ENCODE results near the gene CTDSP2.

The CTDSP2 gene

DNA sequence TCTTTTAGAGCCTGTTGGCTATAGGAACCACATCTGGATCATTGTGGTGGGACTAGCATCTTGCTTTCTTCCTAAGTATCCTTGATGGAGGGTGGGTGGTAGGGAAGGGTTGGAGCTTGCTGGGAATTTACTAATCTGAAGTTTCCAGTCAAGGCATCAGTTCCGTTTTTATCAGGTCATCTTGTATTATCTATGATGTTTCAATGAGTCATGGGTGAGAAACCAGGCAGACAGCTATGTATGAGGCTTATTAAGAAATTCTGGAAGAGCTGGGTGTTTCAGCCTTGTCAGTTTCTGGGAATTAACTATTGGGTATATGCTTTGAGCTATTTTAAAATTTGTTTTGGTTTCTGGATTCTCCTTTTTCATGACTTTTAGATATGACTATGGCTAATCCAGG lies 52.6 kb downstream of the CTDSP2 start:
- no peak for TF ChIP-seq JUND (IDR thresholded peaks at IDR 0.05; ENCODE audit: low read depth)
- in situ Hi-C loops (cut with HindIII; ENCODE audit: low pct_unique_long_range_greater_than_20kb, low sequenced_read_pairs), result no loop called here
- no peak for DNase-seq (ENCODE audit: low read depth in 1 of 2, low spot score in 1 of 2)

DNA sequence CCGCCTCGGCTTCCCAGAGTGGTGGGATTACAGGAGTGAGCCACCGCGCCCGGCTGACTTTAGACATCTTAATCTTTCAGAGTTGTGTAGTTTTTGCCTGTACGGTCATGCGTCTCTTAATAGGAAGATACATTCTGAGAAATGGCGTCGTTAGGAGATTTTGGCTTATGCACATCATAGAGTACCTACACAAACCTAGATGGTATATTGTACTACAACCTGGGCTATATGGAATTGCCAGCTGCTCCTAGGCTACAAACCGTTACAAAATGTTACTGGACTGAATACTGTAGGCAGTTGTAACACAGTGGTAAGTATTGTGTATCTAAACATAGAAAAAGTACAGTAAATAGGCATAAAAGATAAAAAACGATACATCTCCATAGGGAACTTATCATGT lies 62.7 kb downstream of the CTDSP2 start:
- no peak for TF ChIP-seq JUND (IDR thresholded peaks at IDR 0.05; ENCODE audit: low read depth)
- in situ Hi-C loops (cut with HindIII; ENCODE audit: low pct_unique_long_range_greater_than_20kb, low sequenced_read_pairs), result no loop called here
- no peak for DNase-seq (ENCODE audit: low read depth in 1 of 2, low spot score in 1 of 2)

GRCh38 chr12:57783466-57783801 lies 63.1 kb downstream of the CTDSP2 start:
- in situ Hi-C loops (cut with HindIII; ENCODE audit: low pct_unique_long_range_greater_than_20kb, low sequenced_read_pairs), result no loop called here
- DNase-seq (ENCODE audit: low read depth in 1 of 2, low spot score in 1 of 2), result no peak
- no peak for TF ChIP-seq JUND (IDR thresholded peaks at IDR 0.05; ENCODE audit: low read depth)

DNA sequence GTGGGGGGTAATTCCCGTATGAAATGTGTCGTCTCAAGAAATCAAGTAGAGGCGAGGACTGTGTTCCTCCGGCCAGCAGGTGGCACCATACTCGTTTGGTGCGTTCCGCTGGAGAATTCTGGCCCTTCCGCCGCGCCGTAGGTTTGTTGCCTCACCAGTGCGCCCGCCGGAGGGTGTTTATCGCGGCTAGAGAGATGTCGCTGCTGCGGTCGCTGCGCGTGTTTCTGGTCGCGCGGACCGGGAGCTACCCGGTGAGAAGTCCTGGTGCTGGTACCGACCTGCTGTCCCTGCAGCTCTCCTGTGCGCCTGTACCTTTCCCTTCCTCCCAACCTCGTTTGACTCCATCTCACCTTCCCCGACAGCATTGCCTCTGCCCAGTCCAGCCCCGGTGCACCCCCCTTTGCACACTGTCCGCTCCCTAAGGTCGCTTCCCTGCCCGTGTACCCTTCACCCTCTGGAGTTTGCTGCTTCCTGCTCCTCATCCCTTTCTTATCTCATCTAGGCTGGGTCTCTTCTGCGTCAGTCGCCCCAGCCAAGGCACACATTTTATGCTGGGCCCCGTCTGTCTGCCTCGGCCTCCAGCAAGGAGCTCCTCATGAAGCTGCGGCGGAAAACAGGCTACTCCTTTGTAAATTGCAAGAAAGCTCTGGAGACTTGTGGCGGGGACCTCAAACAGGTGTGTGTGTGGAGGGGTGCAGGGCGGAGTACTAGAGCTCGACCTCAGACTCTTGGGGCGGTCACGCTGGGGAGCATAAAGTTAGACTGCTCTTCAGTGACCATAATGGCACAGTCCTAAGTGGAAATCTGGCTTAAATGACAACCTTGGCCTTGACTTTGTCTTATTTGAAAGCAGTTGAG lies 63.7 kb downstream of the CTDSP2 start, which contains the start of gene TSFM:
TSFM (plus strand) TSS at position 180 of the 858 bp plus-strand sequence; CDS start at position 195, 15 bp downstream.
- in situ Hi-C loops (cut with HindIII; ENCODE audit: low pct_unique_long_range_greater_than_20kb, low sequenced_read_pairs), result no loop called here
- no peak for TF ChIP-seq JUND (IDR thresholded peaks at IDR 0.05; ENCODE audit: low read depth)
- peak; percentile 72 to 98 for DNase-seq (ENCODE audit: low read depth in 1 of 2, low spot score in 1 of 2)

- no peak for DNase-seq (ENCODE audit: low read depth in 1 of 2, low spot score in 1 of 2)
- TF ChIP-seq JUND (IDR thresholded peaks at IDR 0.05; ENCODE audit: low read depth), result no peak
- in situ Hi-C loops (cut with HindIII; ENCODE audit: low pct_unique_long_range_greater_than_20kb, low sequenced_read_pairs), result no loop called here
Measured at GRCh38 chr12:57782243-57782607, 64.3 kb downstream of the CTDSP2 start.

- TF ChIP-seq JUND (IDR thresholded peaks at IDR 0.05; ENCODE audit: low read depth), result no peak
- DNase-seq (ENCODE audit: low read depth in 1 of 2, low spot score in 1 of 2), result no peak
- in situ Hi-C loops (cut with HindIII; ENCODE audit: low pct_unique_long_range_greater_than_20kb, low sequenced_read_pairs), result no loop called here
Measured at GRCh38 chr12:57781801-57782200, 64.7 kb downstream of the CTDSP2 start.

DNA sequence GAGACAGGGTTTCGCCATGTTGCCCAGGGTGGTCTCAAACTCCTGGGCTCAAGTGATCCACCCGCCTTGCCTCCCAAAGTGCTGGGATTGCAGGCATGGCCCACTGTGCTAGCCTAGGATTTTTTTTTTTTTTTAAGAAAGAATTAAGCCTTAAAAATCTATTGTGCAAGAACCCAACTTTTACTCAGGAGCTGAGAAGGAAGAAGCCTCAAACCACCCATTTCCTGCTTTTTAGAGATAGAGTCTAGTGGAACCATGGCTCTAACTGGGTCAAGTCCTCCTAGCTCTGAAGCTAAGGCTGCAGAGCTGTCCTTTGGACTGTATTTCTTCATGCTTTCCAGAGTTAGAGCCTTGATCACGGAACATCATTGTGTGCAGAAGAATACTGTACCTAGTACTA lies 65.3 kb downstream of the CTDSP2 start:
- in situ Hi-C loops (cut with HindIII; ENCODE audit: low pct_unique_long_range_greater_than_20kb, low sequenced_read_pairs), result no loop called here
- no peak for TF ChIP-seq JUND (IDR thresholded peaks at IDR 0.05; ENCODE audit: low read depth)
- DNase-seq (ENCODE audit: low read depth in 1 of 2, low spot score in 1 of 2), result no peak

DNA sequence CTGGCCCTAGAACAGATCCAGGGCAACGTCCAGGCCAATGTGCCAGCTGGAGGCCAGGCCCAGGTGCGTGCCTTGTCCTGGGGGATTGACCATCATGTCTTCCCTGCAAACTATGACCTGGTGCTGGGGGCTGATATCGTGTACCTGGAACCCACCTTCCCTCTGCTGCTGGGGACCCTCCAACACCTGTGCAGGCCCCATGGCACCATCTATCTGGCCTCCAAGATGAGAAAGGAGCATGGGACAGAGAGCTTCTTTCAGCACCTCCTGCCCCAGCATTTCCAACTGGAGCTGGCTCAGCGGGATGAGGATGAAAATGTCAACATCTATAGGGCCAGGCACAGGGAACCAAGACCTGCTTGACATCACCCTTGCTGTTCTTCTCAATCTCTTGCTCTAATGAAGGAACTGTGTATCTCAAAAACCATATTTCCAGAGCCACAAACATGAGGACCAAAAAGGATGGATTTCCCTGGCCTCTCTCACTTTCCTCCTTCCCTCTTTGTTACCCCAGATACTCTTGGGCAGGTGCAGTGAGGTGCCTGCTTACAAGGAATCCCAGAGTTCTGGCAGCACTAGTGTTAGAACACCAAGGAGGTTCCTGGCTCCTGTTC lies 66.1 kb downstream of the CTDSP2 start:
- in situ Hi-C loops (cut with HindIII; ENCODE audit: low pct_unique_long_range_greater_than_20kb, low sequenced_read_pairs), result no loop called here
- TF ChIP-seq JUND (IDR thresholded peaks at IDR 0.05; ENCODE audit: low read depth), result no peak
- no peak for DNase-seq (ENCODE audit: low read depth in 1 of 2, low spot score in 1 of 2)

GRCh38 chr12:57779736-57780135 lies 66.8 kb downstream of the CTDSP2 start:
- TF ChIP-seq JUND (IDR thresholded peaks at IDR 0.05; ENCODE audit: low read depth), result no peak
- no peak for DNase-seq (ENCODE audit: low read depth in 1 of 2, low spot score in 1 of 2)
- in situ Hi-C loops (cut with HindIII; ENCODE audit: low pct_unique_long_range_greater_than_20kb, low sequenced_read_pairs), result no loop called here

DNA sequence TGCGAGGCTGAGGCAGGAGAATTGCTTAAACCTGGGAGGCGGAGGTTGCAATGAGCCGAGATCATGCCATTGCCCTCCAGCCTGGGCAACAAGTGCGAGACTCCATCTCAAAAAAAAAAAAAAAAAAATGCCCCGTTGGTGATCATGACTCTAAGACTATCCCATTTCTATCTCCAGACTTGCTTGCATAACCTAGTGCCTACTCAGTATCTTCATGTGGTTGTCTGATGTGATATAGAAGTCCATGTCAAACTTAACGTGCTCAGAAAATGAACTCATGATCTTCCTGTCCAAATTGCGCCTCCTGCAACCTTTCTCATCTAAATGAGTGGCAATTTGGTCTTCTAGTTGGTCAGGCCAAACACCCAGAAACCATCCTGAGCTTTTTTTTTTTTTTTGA lies 68.6 kb downstream of the CTDSP2 start:
- no peak for TF ChIP-seq JUND (IDR thresholded peaks at IDR 0.05; ENCODE audit: low read depth)
- no peak for DNase-seq (ENCODE audit: low read depth in 1 of 2, low spot score in 1 of 2)

GRCh38 chr12:57777367-57777766 lies 69.2 kb downstream of the CTDSP2 start:
- no peak for TF ChIP-seq JUND (IDR thresholded peaks at IDR 0.05; ENCODE audit: low read depth)
- no peak for DNase-seq (ENCODE audit: low read depth in 1 of 2, low spot score in 1 of 2)
- in situ Hi-C loops (cut with HindIII; ENCODE audit: low pct_unique_long_range_greater_than_20kb, low sequenced_read_pairs), result no loop called here

More for the DNA sequence above, 68.6 kb downstream of the CTDSP2 start:
- in situ Hi-C loops (cut with HindIII; ENCODE audit: low pct_unique_long_range_greater_than_20kb, low sequenced_read_pairs), result no loop called here

DNA sequence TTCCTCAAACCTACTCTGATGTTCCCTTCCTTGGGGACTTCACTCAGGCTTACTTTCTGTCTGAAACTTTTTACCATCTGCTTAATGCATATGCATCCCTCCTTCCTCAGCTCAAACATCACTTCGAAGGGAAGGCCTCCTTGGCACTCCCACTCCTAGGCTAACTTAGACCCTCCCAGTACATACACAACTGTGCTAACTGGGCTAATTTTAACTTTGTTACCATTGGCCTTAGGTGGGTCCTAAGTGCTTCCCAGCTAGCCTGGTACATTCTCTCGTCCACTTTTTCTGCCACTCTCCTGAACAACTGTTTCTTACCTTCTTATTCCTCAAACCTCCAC lies 70.3 kb downstream of the CTDSP2 start:
- no peak for TF ChIP-seq JUND (IDR thresholded peaks at IDR 0.05; ENCODE audit: low read depth)
- in situ Hi-C loops (cut with HindIII; ENCODE audit: low pct_unique_long_range_greater_than_20kb, low sequenced_read_pairs), result no loop called here
- DNase-seq (ENCODE audit: low read depth in 1 of 2, low spot score in 1 of 2), result no peak

GRCh38 chr12:57775563-57776246 lies 70.8 kb downstream of the CTDSP2 start:
- in situ Hi-C loops (cut with HindIII; ENCODE audit: low pct_unique_long_range_greater_than_20kb, low sequenced_read_pairs), result no loop called here
- no peak for DNase-seq (ENCODE audit: low read depth in 1 of 2, low spot score in 1 of 2)
- no peak for TF ChIP-seq JUND (IDR thresholded peaks at IDR 0.05; ENCODE audit: low read depth)

Measured in T47D (cell line).